PC-9 (cell line): ENCODE measurements around the gene PCDHGA5. TPM values are rescaled to one million over a fixed set of nuclear protein-coding genes. Genes with fewer than 3 reads are reported as not detected.
"Not testable (repeated sequence)": the region's sequence is repeated elsewhere in the genome, so short reads cannot be mapped to it uniquely, and the experiment has no call there.

Source experiments
- BruUV-seq: library from RNA; stranded (reverse); fragments of 400-500 nt; replicated peaks from 2 replicates; lab custom pipeline; 2021; lab: Mats Ljungman, UMichigan
- CTCF ChIA-PET: fragments of 300-600 bp; sonication (Branson Sonifier 250); formaldehyde crosslinking; loops from one replicate; lab custom pipeline; 2022; ENCODE audit warnings: antibody characterized with exemption; lab: Charles Lee
- POLR2A ChIA-PET: fragments of 300-600 bp; sonication (Branson Sonifier 250); formaldehyde crosslinking; loops from one replicate; lab custom pipeline; 2022; ENCODE audit warnings: antibody characterized with exemption; ENCODE audit not compliant: unreplicated experiment; lab: Charles Lee
- DNase-seq, 2 experiments: peaks; one replicate each; pipeline versions ENCODE4 v3.0.0 to v3.0.0-alpha.2; 2015 to 2022; ENCODE audit warnings: mixed read lengths in 1 of 2
- H2AFZ ChIP-seq: fragments of 200-600 bp; sonication (generic); 2 replicates; pipeline ENCODE4 v1.8.1; 2017; ENCODE audit warnings: antibody characterized with exemption
- H3F3A ChIP-seq: fragments of 200-600 bp; sonication (generic); 2 replicates; pipeline ENCODE4 v1.8.1; 2017; ENCODE audit warnings: antibody characterized with exemption, mild to moderate bottlenecking, low read depth; ENCODE audit not compliant: insufficient read depth
- H3K27ac ChIP-seq: fragments of 200-600 bp; sonication (generic); 2 replicates; pipeline ENCODE4 v1.6.1; 2016; ENCODE audit warnings: mixed run types
- H3K27me3 ChIP-seq: fragments of 200-600 bp; sonication (generic); 2 replicates; pipeline ENCODE4 v1.6.1; 2016; ENCODE audit warnings: low read depth, mixed run types; ENCODE audit not compliant: insufficient read depth
- H3K36me3 ChIP-seq: fragments of 200-600 bp; sonication (generic); 2 replicates; pipeline ENCODE4 v1.6.1; 2016; ENCODE audit warnings: low read depth, mixed run types
- H3K4me1 ChIP-seq: fragments of 200-600 bp; sonication (generic); replicated peaks from 2 replicates; pipeline ENCODE4 v1.6.1; 2016; ENCODE audit warnings: mixed run types; ENCODE audit not compliant: insufficient read depth
- H3K4me2 ChIP-seq: fragments of 200-600 bp; sonication (generic); 2 replicates; pipeline ENCODE4 v1.6.1; 2017; ENCODE audit warnings: mixed run types
- H3K4me3 ChIP-seq: fragments of 200-600 bp; sonication (generic); 2 replicates; pipeline ENCODE4 v1.6.1; 2016; ENCODE audit warnings: mixed run types
- H3K79me2 ChIP-seq: fragments of 200-600 bp; sonication (generic); 2 replicates; pipeline ENCODE4 v1.6.1; 2017; ENCODE audit warnings: low read depth, mixed run types
- H3K9me2 ChIP-seq: fragments of 200-600 bp; sonication (generic); 2 replicates; pipeline ENCODE4 v1.8.1; 2017; ENCODE audit warnings: mild to moderate bottlenecking; ENCODE audit not compliant: insufficient read depth
- H3K9me3 ChIP-seq: fragments of 200-600 bp; sonication (generic); 2 replicates; pipeline ENCODE4 v1.8.1; 2016; ENCODE audit warnings: low read depth; ENCODE audit not compliant: insufficient read depth
- H4K20me1 ChIP-seq: fragments of 200-600 bp; sonication (generic); 2 replicates; pipeline ENCODE4 v1.8.1; 2017; ENCODE audit not compliant: insufficient read depth
- intact Hi-C: fragments of 100-400 bp; cut with micrococcal nuclease; formaldehyde crosslinking; loops from one replicate; pipeline ENCODE4 v1.10.0; 2022; ENCODE audit not compliant: unreplicated experiment
- total RNA-seq: library from RNA; stranded (reverse); gene quantifications from 2 replicates; pipeline ENCODE4 v1.2.3, GENCODE V29; 2021

Gene PCDHGA5
- total RNA-seq, 1 experiment from 2014 or later = 0.13 TPM

GRCh38 chr5:141415275-141415618 lies 51.3 kb downstream of the PCDHGA5 start:
- CTCF ChIA-PET, H4K20me1 ChIP-seq, H3K36me3 ChIP-seq, H3K79me2 ChIP-seq, DNase-seq, H3K27ac ChIP-seq, H3K4me1 ChIP-seq, POLR2A ChIA-PET, H3K4me3 ChIP-seq, H3K27me3 ChIP-seq, H3K4me2 ChIP-seq, BruUV-seq, H2AFZ ChIP-seq, H3F3A ChIP-seq, H3K9me3 ChIP-seq, H3K9me2 ChIP-seq: not testable (repeated sequence)
- intact Hi-C loops = loop anchor here (10.0 kb wide), 1 partner anchor 90 kb away; the partner anchor contains the start of gene TAF7

Other genes starting within 250 kb of the PCDHGA5 start
- 0.09 and 0.13 TPM in 2 replicates for gene PCDHB4, start 242.3 kb upstream of the PCDHGA5 start, total RNA-seq
- gene PCDHB5, start 229.0 kb upstream of the PCDHGA5 start, total RNA-seq = not detected in 2 replicates
- not detected in 2 replicates for gene PCDHB6, start 214.1 kb upstream of the PCDHGA5 start, total RNA-seq
- not detected in 2 replicates for gene PCDHB7, start 191.5 kb upstream of the PCDHGA5 start, total RNA-seq
- gene PCDHB8, start 186.4 kb upstream of the PCDHGA5 start, total RNA-seq = not detected in 2 replicates
- not detected in 2 replicates for gene PCDHB16, start 181.8 kb upstream of the PCDHGA5 start, total RNA-seq
- gene PCDHB9, start 177.0 kb upstream of the PCDHGA5 start, total RNA-seq = not detected in 2 replicates
- gene PCDHB10, start 171.8 kb upstream of the PCDHGA5 start, total RNA-seq = not detected in 2 replicates
- not detected in 2 replicates for gene PCDHB11, start 164.5 kb upstream of the PCDHGA5 start, total RNA-seq
- gene PCDHB12, start 155.4 kb upstream of the PCDHGA5 start, total RNA-seq = not detected in 2 replicates
- gene PCDHB13, start 150.2 kb upstream of the PCDHGA5 start, total RNA-seq = not detected in 2 replicates
- gene PCDHB14, start 140.8 kb upstream of the PCDHGA5 start, total RNA-seq = 0.07 TPM in 1 of 2 replicates, not detected in the other
- gene PCDHB15, start 118.8 kb upstream of the PCDHGA5 start, total RNA-seq = not detected in 2 replicates
- 0.33 and 0.55 TPM in 2 replicates for gene SLC25A2, start 60.1 kb upstream of the PCDHGA5 start, total RNA-seq
- gene TAF7, start 43.4 kb upstream of the PCDHGA5 start, total RNA-seq = 56.1 and 57.6 TPM in 2 replicates
- gene PCDHGA1, start 33.6 kb upstream of the PCDHGA5 start, total RNA-seq = 0.07 TPM in 1 of 2 replicates, not detected in the other
- gene PCDHGA2, start 25.4 kb upstream of the PCDHGA5 start, total RNA-seq = 0.11 and 0.13 TPM in 2 replicates
- not detected in 2 replicates for gene PCDHGA3, start 20.3 kb upstream of the PCDHGA5 start, total RNA-seq
- gene PCDHGB1, start 14.1 kb upstream of the PCDHGA5 start, total RNA-seq = not detected in 2 replicates
- not detected in 2 replicates for gene PCDHGA4, start 9.1 kb upstream of the PCDHGA5 start, total RNA-seq
- gene PCDHGB2, start 4.2 kb upstream of the PCDHGA5 start, total RNA-seq = 0.28 and 0.33 TPM in 2 replicates
- gene PCDHGB3, start 6.1 kb downstream of the PCDHGA5 start, total RNA-seq = not detected in 2 replicates
- 0.17 TPM in 1 of 2 replicates, not detected in the other for gene PCDHGA6, start 9.7 kb downstream of the PCDHGA5 start, total RNA-seq
- gene PCDHGA7, start 18.6 kb downstream of the PCDHGA5 start, total RNA-seq = not detected in 2 replicates
- gene PCDHGB4, start 23.5 kb downstream of the PCDHGA5 start, total RNA-seq = not detected in 2 replicates
- not detected in 2 replicates for gene PCDHGA8, start 28.5 kb downstream of the PCDHGA5 start, total RNA-seq
- not detected in 2 replicates for gene PCDHGB5, start 33.8 kb downstream of the PCDHGA5 start, total RNA-seq
- gene PCDHGA9, start 38.6 kb downstream of the PCDHGA5 start, total RNA-seq = not detected in 2 replicates
- gene PCDHGB6, start 43.9 kb downstream of the PCDHGA5 start, total RNA-seq = not detected in 2 replicates
- 0.13 and 0.15 TPM in 2 replicates for gene PCDHGA10, start 48.8 kb downstream of the PCDHGA5 start, total RNA-seq
- 0.13 and 0.17 TPM in 2 replicates for gene PCDHGB7, start 53.5 kb downstream of the PCDHGA5 start, total RNA-seq
- 0.18 and 0.22 TPM in 2 replicates for gene PCDHGA11, start 56.9 kb downstream of the PCDHGA5 start, total RNA-seq
- not detected in 2 replicates for gene PCDHGA12, start 66.3 kb downstream of the PCDHGA5 start, total RNA-seq
- gene PCDHGC3, start 111.8 kb downstream of the PCDHGA5 start, total RNA-seq = 0.50 and 0.53 TPM in 2 replicates
- gene PCDHGC4, start 120.9 kb downstream of the PCDHGA5 start, total RNA-seq = not detected in 2 replicates
- not detected in 2 replicates for gene PCDHGC5, start 124.9 kb downstream of the PCDHGA5 start, total RNA-seq